Adrenal gland (tissue), 12 donors: ENCODE measurements around the gene PIK3R3. TPM values are rescaled to one million over a fixed set of nuclear protein-coding genes. Genes with fewer than 3 reads are reported as not detected.

Experiments
- DNase-seq, 7 donors: peaks; one replicate each; pipeline ENCODE4 v3.0.0-alpha.2; 2019 to 2020
- H3K27ac ChIP-seq, 5 donors: fragments of 200-600 bp; sonication (generic) in 4 of 5; 1 replicate in 3 of 5; 2 replicates in 2 of 5; pipeline versions ENCODE4 v1.5.1 to v1.8.0; 2016 to 2020; ENCODE audit warnings: mild to moderate bottlenecking in 1 of 5
- H3K27me3 ChIP-seq: fragments of 200-600 bp; 2 replicates; pipeline ENCODE4 v1.8.0; 2021
- H3K36me3 ChIP-seq, 2 donors: fragments of 200-600 bp; replicated peaks in 1 of 2; 1 replicate in 1 of 2; 2 replicates in 1 of 2; pipeline versions ENCODE4 v1.5.1 to v1.8.0; 2018 to 2022
- H3K4me1 ChIP-seq, 2 donors: fragments of 200-600 bp; replicated peaks in 1 of 2; 1 replicate in 1 of 2; 2 replicates in 1 of 2; pipeline versions ENCODE4 v1.5.1 to v1.8.0; 2018 to 2021
- H3K4me3 ChIP-seq, 4 donors: fragments of 200-600 bp; sonication (generic) in 3 of 4; one replicate each; pipeline ENCODE4 v1.5.1; 2016 to 2018
- H3K9me3 ChIP-seq, 3 donors: fragments of 200-600 bp; sonication (generic) in 1 of 3; replicated peaks in 1 of 3; 1 replicate in 2 of 3; 2 replicates in 1 of 3; pipeline versions ENCODE4 v1.5.1 to v1.8.0; 2016 to 2021
- POLR2A ChIP-seq, 2 donors: fragments of 450-650 bp; IDR thresholded peaks; one replicate each; pipeline ENCODE4 v1.6.1; 2017; ENCODE audit warnings: antibody characterized with exemption in 2 of 2, mild to moderate bottlenecking in 2 of 2, moderate library complexity in 1 of 2
- WGBS, 4 donors: extraction: QIAGEN DNeasy Blood & Tissue Kit in 2 of 4; methylation state at CpG; one replicate each; pipeline versions ENCODE4 v1.1.5 to v1.1.7; 2013 to 2017; 5-methylcytosine and 5-hydroxymethylcytosine counted together
- intact Hi-C, 2 donors: fragments of 100-400 bp; cut with DNase I; formaldehyde crosslinking; loops; one replicate each; pipeline versions ENCODE4 v1.14.1 to v1.15.0; 2022 to 2023
- polyA plus RNA-seq, 3 donors: library from polyadenylated mRNA; stranded (reverse); fragments of 200-250 nt in 2 of 3; fragments of 350-450 nt in 1 of 3; fragmentation: Illumina TruSeq in 1 of 3; extraction: RNeasy Lipid Tissue Mini Kit (QIAGEN cat#74804) in 1 of 3; gene quantifications; one replicate each; pipeline ENCODE4 v1.2.3, GENCODE V29; 2013 to 2014
- small RNA-seq, 2 donors: library from RNA; depleted of rRNA; stranded (forward); fragments of <200 nt; gene quantifications; one replicate each; pipeline ENCODE3, GENCODE V24; 2016
- total RNA-seq, 9 donors: library from RNA; depleted of rRNA in 4 of 9; stranded (reverse); fragments of >200 nt in 4 of 9; fragments of 120-200 nt in 1 of 9; fragmentation: NEBNext Ultra II Directional in 1 of 9; extraction: Animal tissue kit (Norgen Biotek cat#: 25700) in 1 of 9; gene quantifications; one replicate each; pipeline versions ENCODE4 v1.1.0 to v1.2.4, GENCODE V29; 2013 to 2023
- TF ChIP-seq, protein P1 (sequence below), 6 experiments: fragments of 450-650 bp in 4 of 6; fragments of 200-600 bp in 2 of 6; sonication (generic) in 1 of 6; IDR thresholded peaks; 1 replicate in 5 of 6; 2 replicates in 1 of 6; pipeline versions ENCODE4 v1.5.1 to v1.8.0; 2016 to 2021; ENCODE audit warnings: antibody characterized with exemption in 6 of 6, mild to moderate bottlenecking in 2 of 6, moderate library complexity in 1 of 6
- donor health status: healthy with polysubstance abuse.
- donor health status: Bipolar disorder and iron deficiency.
- donor health status: DM: yes; HTN: yes; CAD: no.
- donor health status: DM: no; HTN: no; CAD: no.
- donor health status: DM: no; HTN: no; CAD: no.
- donor health status: DM: yes; HTN: yes; CAD: no.

Gene PIK3R3
- total and polyA plus RNA-seq, 12 donors = 6.5 to 47.3 (median 21.1) TPM

DNA sequence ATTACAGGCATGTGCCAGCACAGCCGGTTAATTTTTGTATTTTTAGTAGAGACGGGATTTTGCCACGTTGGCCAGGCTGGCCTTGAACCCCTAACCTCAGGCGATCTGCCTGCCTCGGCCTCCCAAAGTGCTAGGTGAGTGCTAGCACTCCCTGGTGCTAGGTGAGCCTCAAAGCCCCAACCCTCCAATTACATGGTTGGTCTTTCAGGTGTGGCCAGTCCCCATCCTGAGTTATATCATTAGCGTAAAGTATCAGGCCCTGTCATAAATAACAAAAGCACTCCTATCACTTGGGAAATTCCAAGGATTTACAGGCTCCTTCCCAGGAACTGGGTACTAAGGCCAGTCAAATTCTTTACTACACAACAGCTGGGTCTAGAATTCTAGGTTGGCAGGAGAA lies 138.0 kb downstream of the PIK3R3 start:
- Histone ChIP-seq H3K9me3 (no peaks in the 10 kb centered on the region), H3K27me3 (no peaks in the 10 kb centered on the region), H3K36me3 (no peaks in the 10 kb centered on the region), H3K27ac (no peak overlapping the region), H3K4me1 (no peaks in the 10 kb centered on the region), H3K4me3 (no peak overlapping the region)
- no peak for DNase-seq
- no peak for TF ChIP-seq POLR2A (IDR thresholded peaks at IDR 0.05)
- TF ChIP-seq, protein P1, sequence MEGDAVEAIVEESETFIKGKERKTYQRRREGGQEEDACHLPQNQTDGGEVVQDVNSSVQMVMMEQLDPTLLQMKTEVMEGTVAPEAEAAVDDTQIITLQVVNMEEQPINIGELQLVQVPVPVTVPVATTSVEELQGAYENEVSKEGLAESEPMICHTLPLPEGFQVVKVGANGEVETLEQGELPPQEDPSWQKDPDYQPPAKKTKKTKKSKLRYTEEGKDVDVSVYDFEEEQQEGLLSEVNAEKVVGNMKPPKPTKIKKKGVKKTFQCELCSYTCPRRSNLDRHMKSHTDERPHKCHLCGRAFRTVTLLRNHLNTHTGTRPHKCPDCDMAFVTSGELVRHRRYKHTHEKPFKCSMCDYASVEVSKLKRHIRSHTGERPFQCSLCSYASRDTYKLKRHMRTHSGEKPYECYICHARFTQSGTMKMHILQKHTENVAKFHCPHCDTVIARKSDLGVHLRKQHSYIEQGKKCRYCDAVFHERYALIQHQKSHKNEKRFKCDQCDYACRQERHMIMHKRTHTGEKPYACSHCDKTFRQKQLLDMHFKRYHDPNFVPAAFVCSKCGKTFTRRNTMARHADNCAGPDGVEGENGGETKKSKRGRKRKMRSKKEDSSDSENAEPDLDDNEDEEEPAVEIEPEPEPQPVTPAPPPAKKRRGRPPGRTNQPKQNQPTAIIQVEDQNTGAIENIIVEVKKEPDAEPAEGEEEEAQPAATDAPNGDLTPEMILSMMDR (IDR thresholded peaks at IDR 0.05) = no peak
- intact Hi-C loops = no loop called here
- 59 to 83% (median 68%) methylated on average over 6 of the region's 6 CpGs for WGBS, 4 donors

Small RNAs within 50 kb of the gene (small RNA-seq; reads per million reads assigned to genes)
- gene AL358075.3 (0 reads per million in 2 donors), gene AL672043.1 (0 reads per million in 2 donors)

Other genes with a start within 250 kb of the PIK3R3 start
- gene TSPAN1, start 42.5 kb upstream of the PIK3R3 start, total RNA-seq = 10 to 100 TPM in 5 of 9 donors, 1 to 10 TPM in 3, under 1 TPM in 1; 0.39 to 44.6 (median 10.4) TPM
- 1 to 10 TPM; 4.7 to 8.2 (median 6.5) TPM for gene TSPAN1, start 42.5 kb upstream of the PIK3R3 start, polyA plus RNA-seq
- not detected for gene P3R3URF, start 43.9 kb upstream of the PIK3R3 start, total RNA-seq
- not detected for gene P3R3URF, start 43.9 kb upstream of the PIK3R3 start, polyA plus RNA-seq
- gene POMGNT1, start 65.8 kb upstream of the PIK3R3 start, total RNA-seq = 100 to 1,000 TPM in 3 of 9 donors, 10 to 100 TPM in 6; 44.6 to 132 (median 84.2) TPM
- gene POMGNT1, start 65.8 kb upstream of the PIK3R3 start, polyA plus RNA-seq = 100 to 1,000 TPM in 2 of 3 donors, 10 to 100 TPM in 1; 73.0 to 149 (median 101) TPM
- 10 to 100 TPM in 1 of 9 donors, 1 to 10 TPM in 8; 4.4 to 10.0 (median 8.9) TPM for gene LURAP1, start 70.7 kb upstream of the PIK3R3 start, total RNA-seq
- 1 to 10 TPM; 3.3 to 7.4 (median 5.0) TPM for gene LURAP1, start 70.7 kb upstream of the PIK3R3 start, polyA plus RNA-seq
- 1 to 10 TPM in 4 of 9 donors, under 1 TPM in 3, not detected in 2; 0.49 to 3.5 (median 1.1) TPM for gene RAD54L, start 115.1 kb upstream of the PIK3R3 start, total RNA-seq
- gene RAD54L, start 115.1 kb upstream of the PIK3R3 start, polyA plus RNA-seq = 1 to 10 TPM; 1.3 to 2.1 (median 1.9) TPM
- 10 to 100 TPM; 64.5 to 95.8 (median 70.1) TPM for gene LRRC41, start 171.0 kb upstream of the PIK3R3 start, total RNA-seq
- 10 to 100 TPM; 38.5 to 43.2 (median 41.5) TPM for gene LRRC41, start 171.0 kb upstream of the PIK3R3 start, polyA plus RNA-seq
- 100 to 1,000 TPM; 118 to 317 (median 169) TPM for gene UQCRH, start 171.1 kb upstream of the PIK3R3 start, total RNA-seq
- gene UQCRH, start 171.1 kb upstream of the PIK3R3 start, polyA plus RNA-seq = 100 to 1,000 TPM; 174 to 256 (median 245) TPM
- 10 to 100 TPM; 26.0 to 46.1 (median 40.3) TPM for gene NSUN4, start 208.2 kb upstream of the PIK3R3 start, total RNA-seq
- gene NSUN4, start 208.2 kb upstream of the PIK3R3 start, polyA plus RNA-seq = 10 to 100 TPM; 13.8 to 37.6 (median 17.0) TPM